Astrocyte (in vitro differentiated cells and primary cell): Measurements from ENCODE around the gene OSGIN1.

ENCODE experiments used
- EZH2 ChIP-seq: IDR thresholded peaks from 2 replicates; pipeline ENCODE4 v1.6.1; 2012; ENCODE audit warnings: mild to moderate bottlenecking, low read length, inconsistent platforms; ENCODE audit not compliant: insufficient read depth
- TF ChIP-seq, protein P1 (sequence below): IDR thresholded peaks from 2 replicates; pipeline ENCODE4 v1.5.1; 2011; ENCODE audit warnings: low read depth, mild to moderate bottlenecking, inconsistent platforms, low read length, moderate library complexity; ENCODE audit not compliant: insufficient read depth

- TF ChIP-seq, protein P1, sequence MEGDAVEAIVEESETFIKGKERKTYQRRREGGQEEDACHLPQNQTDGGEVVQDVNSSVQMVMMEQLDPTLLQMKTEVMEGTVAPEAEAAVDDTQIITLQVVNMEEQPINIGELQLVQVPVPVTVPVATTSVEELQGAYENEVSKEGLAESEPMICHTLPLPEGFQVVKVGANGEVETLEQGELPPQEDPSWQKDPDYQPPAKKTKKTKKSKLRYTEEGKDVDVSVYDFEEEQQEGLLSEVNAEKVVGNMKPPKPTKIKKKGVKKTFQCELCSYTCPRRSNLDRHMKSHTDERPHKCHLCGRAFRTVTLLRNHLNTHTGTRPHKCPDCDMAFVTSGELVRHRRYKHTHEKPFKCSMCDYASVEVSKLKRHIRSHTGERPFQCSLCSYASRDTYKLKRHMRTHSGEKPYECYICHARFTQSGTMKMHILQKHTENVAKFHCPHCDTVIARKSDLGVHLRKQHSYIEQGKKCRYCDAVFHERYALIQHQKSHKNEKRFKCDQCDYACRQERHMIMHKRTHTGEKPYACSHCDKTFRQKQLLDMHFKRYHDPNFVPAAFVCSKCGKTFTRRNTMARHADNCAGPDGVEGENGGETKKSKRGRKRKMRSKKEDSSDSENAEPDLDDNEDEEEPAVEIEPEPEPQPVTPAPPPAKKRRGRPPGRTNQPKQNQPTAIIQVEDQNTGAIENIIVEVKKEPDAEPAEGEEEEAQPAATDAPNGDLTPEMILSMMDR = no peak
- TF ChIP-seq EZH2 = no peak
Observed at GRCh38 chr16:83981799-83982198, 28.8 kb downstream of the OSGIN1 start.
